Panc1 (cell line): ENCODE measurements around the gene PAAF1. TPM values are rescaled to one million over a fixed set of nuclear protein-coding genes. Genes with fewer than 3 reads are reported as not detected.

Experiments
- ATAC-seq: fragments of 200-7000 bp; cut with Tn5 transposase; 2 replicates; pipeline ENCODE4 v1.9.1; 2020; ENCODE audit warnings: mild to moderate bottlenecking, moderate library complexity
- BruUV-seq: library from RNA; stranded (reverse); fragments of 400-500 nt; replicated peaks from 2 replicates; lab custom pipeline; 2021; lab: Mats Ljungman, UMichigan
- CTCF ChIA-PET: fragments of 300-600 bp; sonication (Branson Sonifier 250); formaldehyde crosslinking; loops from one replicate; lab custom pipeline; 2022; ENCODE audit warnings: antibody characterized with exemption; lab: Charles Lee
- POLR2A ChIA-PET: fragments of 300-600 bp; sonication (Branson Sonifier 250); formaldehyde crosslinking; loops from one replicate; lab custom pipeline; 2022; ENCODE audit warnings: antibody characterized with exemption; lab: Charles Lee
- DNase-seq: peaks from one replicate; pipeline ENCODE4 v3.0.0-alpha.2; 2010; ENCODE audit warnings: low read depth, low spot score
- H3K27ac ChIP-seq: 2 replicates; pipeline ENCODE4 v1.5.1; 2011; ENCODE audit warnings: mild to moderate bottlenecking, low read length, inconsistent platforms
- H3K27me3 ChIP-seq: fragments of 200-500 bp; sonication (Bioruptor generic); 2 replicates; pipeline ENCODE4 v1.6.0; 2014; ENCODE audit warnings: low read length, inconsistent platforms; ENCODE audit not compliant: control insufficient read depth, insufficient read depth
- H3K36me3 ChIP-seq: fragments of 200-500 bp; sonication (Bioruptor generic); 2 replicates; pipeline ENCODE4 v1.5.1; 2014; ENCODE audit warnings: inconsistent platforms, mild to moderate bottlenecking, low read length, moderate library complexity; ENCODE audit not compliant: control insufficient read depth, insufficient read depth
- H3K4me1 ChIP-seq: 2 replicates; pipeline ENCODE4 v1.5.1; 2011; ENCODE audit warnings: inconsistent platforms, mild to moderate bottlenecking, low read length, moderate library complexity; ENCODE audit not compliant: control insufficient read depth, insufficient read depth
- H3K4me3 ChIP-seq, 2 experiments: 2 replicates each; pipeline ENCODE4 v1.5.1; 2011 to 2012; ENCODE audit warnings: low read depth in 2 of 2, low read length in 2 of 2, mild to moderate bottlenecking in 2 of 2, inconsistent platforms in 1 of 2, moderate library complexity in 1 of 2
- H3K9me3 ChIP-seq: fragments of 200-500 bp; sonication (Bioruptor generic); 2 replicates; pipeline ENCODE4 v1.5.1; 2014; ENCODE audit warnings: low read depth, mild to moderate bottlenecking, inconsistent platforms, low read length, moderate library complexity; ENCODE audit not compliant: control insufficient read depth, insufficient read depth
- CTCF ChIP-seq: fragments of 450-650 bp; IDR thresholded peaks from 2 replicates; pipeline ENCODE4 v1.5.1; 2017; ENCODE audit warnings: mild to moderate bottlenecking
- POLR2AphosphoS5 ChIP-seq: IDR thresholded peaks from 2 replicates; pipeline ENCODE4 v1.6.1; 2012; ENCODE audit warnings: mild to moderate bottlenecking, low read depth, low read length, moderate library complexity
- REST ChIP-seq, 2 experiments: IDR thresholded peaks; 2 replicates each; pipeline ENCODE4 v1.6.1; 2011 to 2012; ENCODE audit warnings: low read depth in 2 of 2, control low read depth in 1 of 2, low read length in 1 of 2, mild to moderate bottlenecking in 1 of 2, moderate library complexity in 1 of 2; ENCODE audit not compliant: insufficient read depth in 1 of 2
- SIN3A ChIP-seq: IDR thresholded peaks from 2 replicates; pipeline ENCODE4 v1.6.1; 2012; ENCODE audit warnings: low read depth, mild to moderate bottlenecking, low read length, moderate library complexity, borderline replicate concordance; ENCODE audit not compliant: insufficient read depth
- TCF7L2 ChIP-seq: IDR thresholded peaks from 2 replicates; pipeline ENCODE4 v1.6.1; 2011; ENCODE audit warnings: mild to moderate bottlenecking, low read depth, low read length, inconsistent platforms
- in situ Hi-C: cut with HindIII; loops from 2 replicates; pipeline ENCODE4 v1.10.0; 2016; ENCODE audit warnings: low sequenced_read_pairs, low pct_unique_long_range_greater_than_20kb
- intact Hi-C: fragments of 100-400 bp; cut with micrococcal nuclease; formaldehyde crosslinking; loops from one replicate; pipeline ENCODE4 v1.10.0; 2022; ENCODE audit not compliant: unreplicated experiment
- total RNA-seq: library from RNA; stranded (reverse); gene quantifications from one replicate; pipeline ENCODE4 v1.2.1, GENCODE V29; 2021; ENCODE audit not compliant: unreplicated experiment

PAAF1 gene
- total RNA-seq, 1 experiment from 2014 or later: 22.1 TPM

- in situ Hi-C loops: no loop called here
- intact Hi-C loops: no loop called here
- no peak overlapping the region for H3K27ac ChIP-seq
- POLR2A ChIA-PET: no interaction called here
- no TSS peak for BruUV-seq
- H3K27me3 ChIP-seq: no peaks in the 10 kb centered on the region
- no peaks in the 10 kb centered on the region for H3K4me1 ChIP-seq
- H3K36me3 ChIP-seq: no peaks in the 10 kb centered on the region
- H3K9me3 ChIP-seq: 0 out of 2 replicates have a peak, but pooled peaks cover 7% of the 10 kb centered on the region
- ATAC-seq: no peak
- H3K4me3 ChIP-seq: no peak overlapping the region
- TF ChIP-seq CTCF (no peak), SIN3A (no peak), TCF7L2 (no peak), REST (IDR thresholded peaks at IDR 0.05; ENCODE audit: insufficient read depth in 1 of 2, low read depth in 2 of 2, low read length in 1 of 2) (no peak), POLR2AphosphoS5 (no peak)
- DNase-seq: no peak
- CTCF ChIA-PET: no interaction called here
Observed at GRCh38 chr11:73946798-73947458, 70.1 kb downstream of the PAAF1 start.

GRCh38 chr11:73949246-73949645 lies 72.4 kb downstream of the PAAF1 start:
- no peak overlapping the region for H3K4me3 ChIP-seq
- ChIA-PET CTCF (interaction anchor here (0.5 kb wide), 1 partner anchor 18 kb away, joined by 6 read pairs; no protein-coding TSS in a partner anchor), POLR2A (no interaction called here)
- DNase-seq: no peak
- intact Hi-C loops: no loop called here
- ATAC-seq: 0 out of 2 replicates have a peak, but pooled peaks have one; percentile 39
- in situ Hi-C loops: no loop called here
- no peaks in the 10 kb centered on the region for H3K36me3 ChIP-seq
- TF ChIP-seq POLR2AphosphoS5: no peak
- BruUV-seq: no TSS peak
- no peak overlapping the region for H3K27ac ChIP-seq
- no peaks in the 10 kb centered on the region for H3K27me3 ChIP-seq
- H3K4me1 ChIP-seq: no peaks in the 10 kb centered on the region
- no peaks in the 10 kb centered on the region for H3K9me3 ChIP-seq

- H3K27me3 ChIP-seq: no peaks in the 10 kb centered on the region
- H3K9me3 ChIP-seq: no peaks in the 10 kb centered on the region
- H3K4me3 ChIP-seq: no peak overlapping the region
- H3K4me1 ChIP-seq: no peaks in the 10 kb centered on the region
- ATAC-seq: no peak
- intact Hi-C loops (no loop called here), in situ Hi-C loops (no loop called here)
- H3K36me3 ChIP-seq: no peaks in the 10 kb centered on the region
- CTCF ChIA-PET: interaction anchor here (0.5 kb wide), 1 partner anchor 19 kb away, joined by 6 read pairs; no protein-coding TSS in a partner anchor
- no peak for DNase-seq
- TF ChIP-seq SIN3A (no peak), POLR2AphosphoS5 (no peak), CTCF (no peak), TCF7L2 (no peak), REST (IDR thresholded peaks at IDR 0.05; ENCODE audit: insufficient read depth in 1 of 2, low read depth in 2 of 2, low read length in 1 of 2) (no peak)
- POLR2A ChIA-PET: interaction anchor here (0.7 kb wide), 1 partner anchor 1087 kb away, joined by 3 read pairs; no protein-coding TSS in a partner anchor
- no TSS peak for BruUV-seq
- H3K27ac ChIP-seq: no peak overlapping the region
Observed at GRCh38 chr11:73949912-73950311, 73.1 kb downstream of the PAAF1 start.
